Dedifferentiated amniotic fluid mesenchymal stem cell (primary cell): ENCODE data around the gene TAB3.
"Not testable (repeated sequence)": the region's sequence is repeated elsewhere in the genome, so short reads cannot be mapped to it uniquely, and the experiment has no call there.

ENCODE experiments used
- DNase-seq: peaks from one replicate; pipeline ENCODE4 v3.0.0-alpha.2; 2016; ENCODE audit errors: extremely low spot score

The TAB3 gene

DNA sequence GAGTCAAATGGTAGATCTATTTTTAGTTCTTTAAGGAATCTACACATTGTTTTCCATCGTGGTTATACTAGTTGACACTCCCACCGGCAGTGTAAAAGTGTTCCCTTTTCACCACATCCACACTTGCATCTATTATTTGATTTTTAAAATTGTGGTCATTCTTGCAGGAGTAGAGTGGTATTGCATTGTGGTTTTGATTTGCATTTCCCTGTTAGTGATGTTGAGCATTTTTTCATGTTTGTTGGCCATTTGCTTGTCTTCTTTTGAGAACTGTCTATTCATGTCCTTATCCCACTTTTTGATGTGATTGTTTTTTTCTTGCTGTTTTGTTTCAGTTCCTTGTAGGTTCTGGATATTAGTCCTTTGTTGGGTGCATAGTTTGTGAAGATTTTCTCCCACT is 70.0 kb downstream of the TAB3 start:
- no peak for DNase-seq

DNA sequence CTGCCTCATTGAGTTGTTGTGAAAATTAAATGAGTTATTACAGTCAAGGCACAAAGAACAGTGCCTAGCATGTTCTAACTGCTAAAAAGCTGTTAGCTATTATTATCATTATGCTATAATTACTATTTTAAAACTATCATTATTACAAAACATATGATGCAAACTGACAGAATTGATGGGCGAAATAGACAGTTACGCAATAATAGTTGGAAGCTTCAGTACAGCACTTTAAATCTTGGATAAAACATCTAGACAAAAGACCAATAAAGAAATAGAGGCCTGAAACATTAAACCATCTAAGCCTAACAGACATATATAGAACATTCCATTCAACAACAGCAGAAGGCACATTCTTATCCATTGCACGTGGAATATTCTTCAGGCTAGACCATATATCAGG is 73.0 kb downstream of the TAB3 start:
- DNase-seq = no peak

DNA sequence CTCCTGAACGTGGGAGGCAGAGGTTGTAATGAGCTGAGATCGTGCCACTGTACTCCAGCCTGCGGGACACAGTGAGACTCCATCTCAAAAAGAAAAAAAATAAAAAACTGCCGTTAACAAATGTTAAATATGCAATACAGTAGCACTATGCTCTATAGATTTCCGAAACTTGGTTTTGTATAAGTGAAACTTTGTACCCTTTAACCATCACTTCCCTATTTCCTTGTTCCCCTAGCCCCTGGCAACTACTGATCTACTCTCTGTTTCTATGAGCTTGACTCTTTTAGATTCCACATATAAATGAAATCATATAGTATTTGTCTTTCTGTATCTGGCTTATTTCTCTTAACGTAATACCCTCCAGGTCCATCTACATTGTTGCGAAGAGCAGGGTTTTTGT is 74.1 kb downstream of the TAB3 start:
- no peak for DNase-seq

DNA sequence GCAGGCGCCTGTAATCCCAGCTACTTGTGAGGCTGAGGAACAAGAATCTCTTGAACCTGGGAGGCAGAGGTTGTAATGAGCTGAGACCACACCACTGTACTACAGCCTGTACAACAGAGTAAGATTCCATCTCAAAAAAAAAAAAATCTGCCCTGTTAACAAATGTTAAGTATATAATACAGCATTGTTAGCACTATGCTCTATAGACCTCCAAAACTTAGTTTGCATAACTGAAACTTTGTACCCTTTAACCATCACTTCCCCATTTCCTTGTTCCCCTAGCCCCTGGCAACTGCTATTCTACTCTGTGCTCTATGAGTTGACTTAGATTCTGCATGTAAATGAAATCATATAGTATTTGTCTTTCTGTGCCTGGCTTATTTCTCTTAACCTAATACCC is 76.7 kb downstream of the TAB3 start:
- no peak for DNase-seq

DNA sequence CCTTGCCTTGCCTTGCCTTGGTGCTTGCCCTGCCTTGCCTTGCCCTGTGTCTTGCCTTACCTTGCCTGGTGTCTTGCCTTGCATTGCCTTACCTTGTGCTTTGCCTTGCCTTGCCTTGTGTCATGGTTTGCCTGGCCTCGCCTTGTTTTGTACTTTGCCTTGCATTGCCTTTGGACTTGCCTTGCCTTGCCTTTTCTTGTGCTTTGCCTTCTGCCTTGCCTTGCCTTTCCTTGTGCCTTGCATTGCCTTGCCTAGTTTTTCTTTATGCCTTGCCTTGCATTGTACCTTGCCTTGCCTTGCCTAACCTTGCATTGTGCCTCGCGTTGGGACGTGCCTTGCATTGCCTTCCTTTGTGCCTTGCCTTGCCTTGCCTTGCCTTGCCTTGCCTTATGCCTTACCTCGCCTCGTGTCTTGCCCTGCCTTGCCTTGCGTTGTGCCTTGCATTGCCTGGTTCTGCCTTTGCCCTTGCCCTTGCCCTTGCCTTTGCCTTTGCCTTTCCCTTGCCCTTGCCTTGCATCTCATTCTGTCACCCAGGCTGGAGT is 82.8 kb downstream of the TAB3 start:
- no peak for DNase-seq

DNA sequence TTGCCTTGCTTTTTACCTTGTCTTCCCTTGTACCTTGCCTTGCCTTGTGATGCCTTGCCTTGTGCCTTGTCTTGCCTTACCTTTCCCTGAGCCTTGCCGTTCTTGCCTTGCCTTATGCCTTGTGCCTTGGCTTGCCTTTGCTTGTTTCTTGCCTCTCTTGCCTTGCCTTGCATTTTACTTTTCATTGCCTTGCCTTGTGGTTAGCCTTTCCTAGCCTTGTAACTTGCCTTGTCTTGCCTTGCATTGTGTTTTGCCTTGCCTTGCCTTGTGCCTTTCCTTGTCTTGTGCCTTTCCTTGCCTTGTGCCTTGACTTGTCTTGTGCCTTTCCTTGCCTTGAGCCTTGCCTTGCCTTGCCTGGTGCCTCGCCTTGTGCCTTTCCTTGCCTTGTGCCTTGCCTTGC is 84.6 kb downstream of the TAB3 start:
- DNase-seq = no peak

DNA sequence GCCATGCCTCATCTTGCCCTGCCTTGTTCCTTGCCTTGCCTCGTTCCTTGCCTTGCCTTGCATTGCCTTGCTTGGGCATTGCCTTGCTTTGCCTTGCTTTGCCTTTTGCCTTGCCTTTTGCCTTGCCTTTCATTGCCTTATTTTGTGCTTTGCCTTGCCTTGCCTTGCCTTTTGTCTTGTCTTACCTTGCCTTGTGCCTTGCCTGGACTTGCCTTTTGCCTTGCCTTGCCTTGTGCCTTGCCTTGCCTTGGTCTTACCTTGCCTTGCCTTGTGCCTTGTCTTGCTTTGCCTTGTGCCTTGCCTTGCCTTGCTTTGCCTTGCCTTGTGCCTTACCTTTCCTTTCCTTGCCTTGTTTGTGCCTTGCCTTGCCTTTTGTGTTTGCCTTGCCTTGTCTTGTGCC is 88.2 kb downstream of the TAB3 start:
- no peak for DNase-seq

DNA sequence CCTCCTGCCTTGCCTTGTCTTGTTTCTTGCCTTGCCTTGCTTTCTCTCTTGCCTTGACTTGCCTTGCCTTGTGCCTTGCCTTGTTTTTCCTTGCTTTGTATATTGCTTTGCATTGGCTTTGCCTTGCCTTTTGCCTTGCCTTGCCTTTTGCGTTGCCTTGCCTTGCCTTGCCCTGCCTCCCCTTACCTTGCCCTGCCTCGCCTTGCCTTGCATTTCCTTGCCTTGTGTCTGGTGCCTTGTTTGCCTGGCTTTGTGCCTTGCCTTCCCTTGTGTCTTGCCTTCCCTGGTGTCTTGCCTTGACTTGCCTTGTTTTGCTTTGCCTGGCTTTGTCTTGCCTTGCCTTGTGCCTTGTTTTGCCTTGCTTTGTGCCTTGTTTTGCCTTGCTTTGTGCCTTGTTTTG is 89.7 kb downstream of the TAB3 start:
- DNase-seq = no peak

DNA sequence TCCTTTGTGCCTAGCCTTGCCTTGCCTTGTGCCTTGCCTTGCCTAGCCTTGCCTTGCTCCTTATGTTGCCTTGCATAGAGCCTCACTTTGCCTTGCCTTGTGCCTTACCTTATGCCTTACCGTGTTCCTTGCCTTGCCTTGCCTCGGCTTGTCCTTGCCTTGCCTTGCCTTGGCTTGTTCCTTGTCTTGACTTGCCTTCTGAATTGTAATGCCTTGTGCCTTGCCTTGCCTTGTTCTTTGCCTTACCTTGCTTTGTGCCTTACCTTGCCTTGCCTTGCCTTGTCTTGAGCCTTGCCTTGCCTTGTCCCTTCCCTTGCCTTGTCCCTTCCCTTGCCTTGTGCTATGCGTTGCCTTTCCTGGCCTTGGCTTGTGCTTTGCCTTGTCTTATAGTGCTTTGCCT is 90.2 kb downstream of the TAB3 start:
- no peak for DNase-seq

DNA sequence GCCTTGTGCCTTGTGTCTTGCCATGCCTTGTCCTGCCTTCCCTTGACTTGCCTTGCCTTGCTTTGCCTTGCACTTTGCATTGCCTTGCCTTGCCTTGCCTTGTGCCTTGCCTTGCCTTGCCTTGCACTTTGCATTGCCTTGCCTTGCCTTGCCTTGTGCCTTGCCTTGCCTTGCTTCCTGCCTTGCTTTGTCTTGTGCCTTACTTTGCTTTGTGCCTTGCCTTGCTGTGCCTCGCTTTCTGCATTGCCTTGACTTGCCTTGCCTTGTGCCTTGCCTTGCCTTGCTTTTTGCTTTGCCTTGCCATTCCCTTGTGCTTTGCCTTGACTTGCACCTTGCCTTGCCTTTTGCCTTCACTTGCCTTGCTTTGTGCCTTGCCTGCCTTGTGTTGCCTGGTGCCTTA is 91.8 kb downstream of the TAB3 start:
- not testable (repeated sequence) for DNase-seq

DNA sequence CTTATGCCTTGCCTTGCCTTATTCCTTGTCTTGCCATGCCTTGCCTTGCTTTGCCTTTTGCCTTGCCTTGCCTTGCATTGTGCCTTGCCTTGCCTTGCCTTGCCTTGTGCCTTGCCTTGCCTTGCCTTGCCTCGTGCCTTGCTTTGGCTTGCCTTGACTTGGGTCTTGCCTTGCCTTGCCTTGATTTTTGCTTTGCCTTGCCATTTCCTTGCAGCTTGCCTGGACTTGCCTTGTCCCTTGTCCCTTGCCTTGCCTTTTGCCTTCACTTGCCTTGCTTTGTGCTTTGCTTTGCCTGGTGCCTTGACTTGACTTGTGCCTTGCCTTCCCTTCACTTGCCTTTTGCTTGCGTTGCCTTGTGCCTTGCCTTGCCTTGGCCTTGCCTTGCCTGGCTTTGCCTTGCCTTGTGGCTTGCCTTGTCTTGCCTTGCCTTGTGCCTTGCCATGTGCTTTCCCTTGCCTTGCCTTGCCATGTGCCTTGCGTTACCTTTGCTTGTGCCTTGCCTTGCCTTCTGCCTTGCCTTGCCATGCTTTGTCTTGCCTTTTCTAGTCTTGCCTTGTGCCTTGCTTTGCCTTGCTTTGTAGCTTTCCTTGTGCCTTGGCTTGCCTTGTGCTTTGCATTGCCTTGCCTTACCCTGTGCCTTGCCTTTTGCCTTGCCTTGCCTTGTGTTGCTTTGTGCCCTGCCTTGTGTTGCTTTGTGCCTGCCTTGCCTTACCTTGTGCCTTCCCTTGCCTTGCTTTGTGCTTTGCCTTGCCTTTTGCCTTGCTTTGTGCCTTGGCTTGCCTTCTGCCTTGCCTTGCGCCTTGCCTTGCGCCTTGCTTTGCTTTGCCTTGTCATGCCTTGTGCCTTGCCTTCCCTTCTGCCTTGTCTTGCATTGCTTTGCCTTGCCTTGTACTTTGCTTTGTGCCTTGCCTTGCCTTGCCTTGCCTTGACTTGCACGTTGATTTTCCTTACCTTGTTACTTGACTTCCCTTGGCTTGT is 92.8 kb downstream of the TAB3 start:
- no peak for DNase-seq

DNA sequence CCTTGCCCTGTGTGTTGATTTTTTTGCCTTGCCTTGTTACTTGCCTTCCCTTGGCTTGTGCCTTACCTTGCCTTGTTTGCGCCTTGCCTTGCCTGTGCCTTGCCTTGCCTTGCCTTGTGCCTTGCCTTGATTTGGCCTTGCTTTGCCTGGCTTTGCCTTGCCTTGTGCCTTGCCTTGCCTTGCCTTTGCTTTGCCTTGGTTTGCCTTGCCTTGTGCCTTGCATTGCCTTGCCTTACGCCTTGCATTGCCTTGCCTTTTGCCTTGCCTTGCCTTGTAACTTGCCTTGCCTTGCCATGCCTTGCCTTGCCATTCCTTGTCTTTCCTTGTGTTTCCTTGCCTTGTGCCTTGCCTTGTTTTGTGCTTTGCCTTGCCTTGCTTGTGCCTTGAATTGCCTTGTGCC is 94.6 kb downstream of the TAB3 start:
- no peak for DNase-seq

DNA sequence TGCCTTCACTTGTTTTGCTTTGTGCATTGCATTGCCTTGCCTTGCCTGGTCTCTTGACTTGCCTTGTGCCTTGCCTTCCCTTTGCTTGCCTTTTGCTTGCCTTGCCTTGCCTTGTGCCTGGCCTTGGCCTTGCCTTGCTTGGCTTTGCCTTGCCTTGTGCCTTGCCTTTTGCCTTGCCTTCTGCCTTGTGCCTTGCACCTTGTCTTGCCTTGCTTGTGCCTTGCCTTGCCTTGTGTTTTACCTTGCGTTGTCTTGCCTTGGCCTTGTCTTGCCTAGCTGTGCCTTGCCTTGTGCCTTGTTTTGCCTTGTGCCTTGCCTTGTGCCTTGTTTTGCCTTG is 95.3 kb downstream of the TAB3 start:
- no peak for DNase-seq

DNA sequence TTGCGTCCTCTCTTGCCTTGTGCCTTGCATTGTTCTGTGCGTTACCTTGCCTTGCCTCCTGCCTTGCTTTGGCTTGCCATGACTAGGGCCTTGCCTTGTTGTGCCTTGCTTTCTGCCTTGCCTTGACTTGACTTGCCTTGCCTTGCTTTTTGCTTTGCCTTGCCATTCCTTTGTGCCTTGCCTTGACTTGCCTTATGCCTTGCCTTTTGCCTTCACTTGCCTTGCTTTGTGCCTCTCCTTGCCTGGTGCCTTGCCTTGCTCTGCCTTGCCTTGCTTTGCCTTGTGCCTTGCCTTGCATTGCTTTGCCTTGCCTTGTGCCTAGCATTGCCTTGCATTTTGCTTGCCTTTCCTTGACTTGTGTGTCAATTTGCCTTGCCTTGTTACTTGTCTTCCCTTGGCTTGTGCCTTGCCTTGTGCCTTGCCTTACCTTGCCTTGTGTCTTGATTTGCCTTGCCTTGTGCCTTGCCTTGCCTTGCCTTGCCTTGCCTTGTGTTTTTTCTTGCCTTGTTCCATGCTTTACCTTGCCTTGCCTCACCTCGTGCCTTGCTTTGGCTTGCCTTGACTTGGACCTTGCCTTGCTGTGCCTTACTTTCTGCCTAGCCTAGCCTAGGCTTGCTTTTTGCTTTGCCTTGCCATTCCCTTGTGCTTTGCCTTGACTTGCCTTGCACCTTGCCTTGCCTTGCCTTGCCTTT is 95.8 kb downstream of the TAB3 start:
- no peak for DNase-seq

DNA sequence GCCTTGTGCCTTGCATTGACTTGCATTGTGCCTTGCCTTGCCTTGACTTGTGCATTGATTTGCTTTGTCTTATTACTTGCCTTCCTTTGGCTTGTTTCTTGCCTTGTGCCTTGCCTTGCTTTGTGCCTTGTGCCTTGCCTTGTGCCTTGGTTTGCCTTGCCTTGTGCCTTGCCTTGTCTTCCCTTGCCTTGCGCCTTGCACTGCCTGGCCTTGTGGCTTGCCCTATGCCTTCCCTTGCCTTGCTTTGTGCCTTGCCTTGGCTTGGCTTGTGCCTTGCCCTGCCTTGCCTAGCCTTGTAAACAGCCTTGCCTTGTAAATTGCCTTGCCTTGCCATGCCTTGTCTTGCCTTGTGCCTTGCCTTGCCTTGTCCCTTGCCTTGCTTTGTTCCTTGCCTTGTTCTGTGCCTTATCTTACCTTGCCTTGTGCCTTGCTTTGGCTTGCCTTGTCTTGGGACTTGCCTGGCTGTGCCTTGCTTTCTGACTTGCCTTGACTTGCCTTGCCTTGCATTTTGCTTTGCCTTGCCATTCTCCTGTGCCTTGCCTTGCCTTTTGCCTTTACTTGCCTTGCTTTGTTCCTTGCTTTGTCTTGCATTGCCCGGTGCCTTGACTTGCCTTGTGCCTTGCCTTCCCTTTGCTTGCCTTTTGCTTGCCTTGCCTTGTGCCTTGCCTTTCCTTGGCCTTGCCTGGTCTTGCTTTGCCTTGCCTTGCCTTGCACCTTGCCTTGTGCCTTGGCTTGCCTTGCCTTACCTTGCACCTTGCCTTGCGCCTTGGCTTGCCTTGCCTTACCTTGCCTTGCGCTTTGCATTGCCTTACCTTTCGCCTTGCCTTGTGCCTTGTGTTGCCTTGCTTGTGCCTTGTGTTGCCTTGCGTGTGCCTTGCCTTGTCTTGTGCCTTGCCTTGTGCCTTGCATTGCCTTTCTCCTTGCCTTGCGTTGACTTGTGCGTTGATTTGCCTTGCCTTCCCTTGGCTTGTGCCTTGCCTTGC is 97.5 kb downstream of the TAB3 start:
- no peak for DNase-seq

DNA sequence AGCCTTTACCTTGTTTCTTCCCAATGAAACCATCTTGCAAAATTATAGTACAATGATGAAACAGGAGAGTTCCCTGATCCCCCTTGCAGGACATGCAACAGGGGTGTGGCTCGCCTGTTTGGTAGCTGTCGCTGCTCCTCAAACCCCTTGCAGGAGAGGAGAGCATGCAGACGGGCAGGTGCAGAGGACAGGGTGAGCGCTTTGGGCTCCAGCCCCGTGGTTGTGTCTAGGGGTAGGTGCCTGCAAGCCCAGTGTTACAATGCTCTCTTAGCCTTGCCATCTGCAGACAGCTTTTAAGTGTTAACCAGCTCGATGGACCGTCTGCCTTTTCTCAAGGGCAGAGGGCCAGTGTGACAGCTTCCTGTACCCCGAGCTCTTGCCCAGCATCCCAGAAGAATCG is 102.0 kb downstream of the TAB3 start:
- no peak for DNase-seq

DNA sequence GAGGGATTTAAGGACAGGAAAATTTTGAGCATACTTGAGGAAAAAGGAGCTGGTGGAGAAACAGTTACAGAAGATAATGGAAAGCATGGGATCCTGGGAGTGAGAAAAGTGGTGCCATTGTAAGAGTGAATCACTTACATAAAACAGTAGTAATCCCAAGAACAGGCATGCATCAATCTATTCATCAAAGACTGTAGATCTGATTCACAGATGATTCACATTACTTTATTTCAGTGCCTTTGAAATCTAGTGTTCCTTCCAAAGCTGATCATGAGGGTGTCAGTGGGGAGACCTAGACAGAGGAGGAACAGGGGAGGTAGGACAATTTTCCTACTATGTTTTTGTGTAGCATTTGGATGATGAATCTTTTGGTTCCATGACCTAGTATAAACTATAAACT is 102.7 kb downstream of the TAB3 start:
- no peak for DNase-seq

DNA sequence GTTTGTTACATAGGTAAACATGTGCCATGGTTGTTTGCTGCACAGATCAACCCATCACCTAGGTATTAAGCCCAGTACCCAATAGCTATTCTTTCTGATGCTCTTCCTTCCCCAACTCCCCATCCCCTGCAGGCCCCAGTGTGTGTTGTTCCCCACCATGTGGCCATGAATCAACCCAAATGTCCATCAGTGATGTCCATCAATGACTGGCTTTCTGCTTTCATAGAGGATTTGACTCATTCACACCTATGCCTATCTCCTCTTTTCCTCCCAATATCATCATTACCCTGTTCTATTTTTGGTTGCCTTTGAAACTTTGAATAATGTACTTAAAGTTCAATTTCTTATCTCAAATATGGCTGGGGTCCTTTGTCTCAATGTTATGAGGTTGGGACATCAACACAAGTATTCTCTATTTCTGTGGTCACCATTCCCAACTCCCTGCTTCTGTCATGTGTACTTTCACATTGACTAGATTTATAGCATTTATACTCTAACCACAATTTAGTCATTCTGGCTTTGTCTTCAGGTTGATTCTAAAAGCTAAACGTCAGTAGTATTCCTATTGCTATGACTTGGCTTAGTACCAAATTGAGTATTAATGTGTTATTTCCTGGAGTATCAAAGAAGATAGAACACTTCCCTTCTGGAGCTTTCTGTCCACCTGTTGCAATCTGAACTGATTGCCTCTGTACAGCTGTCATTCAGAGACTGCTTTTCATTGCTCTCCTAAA is 107.2 kb downstream of the TAB3 start:
- DNase-seq = no peak

DNA sequence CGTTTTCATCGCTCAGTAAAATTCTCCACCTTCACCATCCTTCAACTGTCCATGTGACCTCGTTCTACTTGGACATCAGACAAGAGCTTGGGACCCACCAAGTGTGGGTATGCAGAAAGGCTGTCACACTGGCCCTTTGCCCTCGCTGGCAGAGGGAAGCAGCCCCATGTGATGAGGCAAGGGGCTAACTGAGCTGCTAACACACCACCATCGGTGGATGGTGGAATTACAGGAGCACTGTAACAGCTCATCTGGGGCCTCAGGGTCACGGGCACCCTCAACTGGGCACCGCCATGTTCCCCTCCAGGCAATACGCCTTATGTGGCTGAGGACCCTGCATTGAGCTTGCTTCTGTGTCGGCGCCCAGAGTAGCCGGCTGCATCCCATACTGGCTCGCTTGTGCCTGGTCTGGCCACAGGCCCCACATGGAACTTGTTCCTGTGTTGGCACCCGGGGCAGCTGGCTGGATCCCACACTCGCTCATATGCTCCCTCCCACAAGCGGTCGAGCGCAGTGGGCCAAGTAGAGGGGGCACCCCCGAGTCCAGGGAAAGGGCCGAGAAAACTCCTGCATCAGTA is 109.5 kb downstream of the TAB3 start:
- DNase-seq = no peak

DNA sequence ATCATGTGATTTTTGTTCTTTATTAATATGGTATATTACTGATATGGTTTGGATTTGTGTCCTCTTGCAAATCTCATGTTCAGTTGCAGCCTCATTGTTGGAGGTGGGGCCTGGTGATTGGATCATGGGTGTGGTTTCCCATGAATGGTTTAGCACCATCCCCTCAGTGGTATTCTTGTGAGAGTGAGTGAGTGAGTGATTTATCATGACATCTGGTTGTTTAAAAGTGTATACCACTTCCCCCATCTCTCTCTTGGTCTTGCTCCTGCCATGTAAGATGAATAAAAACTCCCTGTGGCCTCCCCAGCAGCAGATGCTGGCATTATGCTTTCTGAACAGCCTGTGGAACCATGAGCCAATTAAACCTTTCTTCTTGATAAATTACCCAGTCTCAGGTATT is 111.5 kb downstream of the TAB3 start:
- DNase-seq = no peak
